Activated CD8-positive, alpha-beta memory T cell treated with anti-CD3 and anti-CD28 coated beads, Interleukin-2, amount 50 U/mL, for 4 hours (primary cell): ENCODE results near the gene TMEM127.
A peak's percentile ranks its signal among the peaks of the same experiment; 100 is the strongest.
"Not testable (repeated sequence)": the region's sequence is repeated elsewhere in the genome, so short reads cannot be mapped to it uniquely, and the experiment has no call there.

ENCODE experiments used
- DNase-seq: peaks from one replicate; pipeline ENCODE4 v3.0.0-alpha.2; 2020

Gene TMEM127

DNA sequence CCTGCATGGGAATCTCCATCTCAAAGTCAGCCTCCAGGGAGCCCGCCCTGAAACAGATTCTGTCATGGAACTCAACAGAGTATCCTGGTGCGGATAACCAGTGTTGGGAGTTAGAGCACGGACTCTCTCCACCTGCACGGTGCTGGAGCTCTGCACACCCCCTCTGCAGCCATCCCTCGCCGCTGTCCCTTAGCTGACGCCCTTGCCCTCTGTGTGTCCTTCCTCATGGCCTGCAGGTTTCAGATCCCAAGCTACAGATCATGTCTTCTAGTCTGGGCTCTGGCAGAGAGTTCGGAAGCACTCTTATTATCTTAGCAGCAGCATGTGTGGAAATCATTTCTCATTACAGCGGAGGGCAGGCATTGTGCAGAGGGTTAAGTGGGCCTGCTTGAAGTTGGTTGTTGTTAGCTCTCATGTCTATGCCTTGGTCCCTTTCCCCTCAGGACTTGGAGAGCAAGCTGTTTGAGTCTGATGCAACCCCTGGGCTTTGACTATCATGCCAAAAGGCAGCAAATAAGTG, 26.0 kb downstream of the TMEM127 start:
- DNase-seq, result no peak

DNA sequence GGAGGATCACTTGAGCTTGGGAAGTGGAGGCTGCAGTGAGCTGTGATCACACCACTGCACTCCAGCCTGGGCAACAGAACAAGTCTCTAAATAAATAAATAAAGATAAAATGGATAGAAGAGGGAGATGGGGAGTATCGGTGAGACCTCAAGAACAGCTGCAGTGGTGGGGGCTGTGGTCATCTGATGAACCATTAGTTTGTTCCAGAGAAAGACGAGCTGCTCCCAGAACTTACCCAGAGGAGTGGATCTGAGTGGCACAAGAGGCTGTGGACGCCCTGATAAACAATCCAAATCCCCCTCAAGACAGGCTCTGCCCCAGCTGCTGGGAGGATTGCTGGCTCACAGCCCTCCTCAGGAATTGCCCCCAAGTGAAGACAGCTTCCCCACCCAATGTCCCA, 26.7 kb downstream of the TMEM127 start:
- no peak for DNase-seq

DNA sequence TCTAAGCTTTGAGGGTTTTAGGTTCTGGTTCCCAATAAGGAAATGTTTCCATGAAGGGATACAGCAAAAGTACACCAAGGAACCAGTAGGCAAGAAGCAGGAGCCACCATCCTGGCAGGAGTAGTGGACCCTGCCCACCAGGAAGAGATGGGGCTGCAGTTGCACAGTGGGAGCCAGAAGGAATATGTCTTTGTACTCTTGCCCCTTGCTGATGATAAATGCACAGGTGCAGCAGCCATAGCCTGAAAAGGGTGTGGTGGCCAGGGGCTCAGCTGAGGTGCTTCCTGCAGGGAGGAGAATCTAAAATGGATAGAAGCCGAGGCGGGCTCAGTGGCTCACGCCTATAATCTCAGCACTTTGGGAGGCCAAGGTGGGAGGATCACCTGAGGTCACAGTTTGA, 27.5 kb downstream of the TMEM127 start:
- DNase-seq, result no peak

DNA sequence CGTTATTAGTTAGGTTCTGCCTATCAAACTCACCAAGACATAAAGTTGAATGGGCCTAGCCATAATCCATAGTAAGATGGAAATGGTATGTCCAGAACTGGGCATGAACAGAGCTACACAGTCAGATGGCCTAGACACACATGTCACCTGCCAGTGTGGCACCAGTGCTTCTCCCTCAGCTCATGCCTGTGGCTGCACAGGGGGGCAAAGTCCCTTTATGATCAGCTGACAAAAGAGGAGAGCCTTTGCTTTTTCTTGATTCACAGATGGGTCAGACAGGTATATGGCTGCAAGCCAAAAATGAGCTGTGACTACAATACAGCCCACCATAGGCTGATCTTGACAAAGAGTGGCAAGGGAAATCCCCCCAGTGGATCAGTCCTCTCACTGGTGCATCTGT, 28.9 kb downstream of the TMEM127 start:
- no peak for DNase-seq

DNA sequence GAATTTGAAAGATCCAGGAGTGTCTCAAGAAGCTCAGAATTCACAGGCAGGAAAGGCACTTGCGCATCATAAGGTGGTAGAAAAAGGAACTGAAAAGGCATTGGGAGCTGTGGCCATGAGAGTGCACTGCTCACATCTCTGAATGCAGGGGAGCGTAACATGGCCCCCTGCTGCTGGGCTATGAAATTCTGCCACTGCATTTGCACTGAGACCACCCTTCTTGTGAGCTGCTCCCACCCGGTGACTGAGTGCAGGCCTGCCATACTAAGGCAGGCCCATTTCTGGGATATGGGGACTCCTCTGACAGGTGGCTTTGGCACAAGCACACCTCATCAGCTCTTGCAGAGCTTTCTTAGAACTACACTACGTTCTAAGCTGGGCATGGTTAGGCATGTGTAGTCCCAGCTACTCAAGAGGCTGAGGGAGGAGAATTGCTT, 31.9 kb downstream of the TMEM127 start:
- DNase-seq, result no peak

DNA sequence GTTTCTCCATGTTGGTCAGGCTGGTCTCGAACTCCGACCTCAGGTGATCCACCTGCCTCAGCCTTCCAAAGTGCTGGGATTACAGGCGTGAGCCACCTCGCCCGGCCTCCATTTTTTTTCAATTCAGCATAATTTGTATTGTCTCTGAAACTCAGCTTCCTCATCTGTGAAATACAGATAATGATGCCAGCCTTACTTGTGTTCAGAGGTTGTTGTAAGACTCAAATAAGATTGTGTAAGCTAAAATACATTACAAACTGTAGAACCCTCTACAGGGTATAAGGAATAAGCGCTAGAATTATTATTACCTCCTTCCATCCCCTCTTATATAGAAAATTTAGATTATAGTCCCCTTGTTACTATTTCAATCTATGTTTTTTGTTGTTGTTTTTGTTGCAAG, 32.4 kb downstream of the TMEM127 start:
- no peak for DNase-seq

DNA sequence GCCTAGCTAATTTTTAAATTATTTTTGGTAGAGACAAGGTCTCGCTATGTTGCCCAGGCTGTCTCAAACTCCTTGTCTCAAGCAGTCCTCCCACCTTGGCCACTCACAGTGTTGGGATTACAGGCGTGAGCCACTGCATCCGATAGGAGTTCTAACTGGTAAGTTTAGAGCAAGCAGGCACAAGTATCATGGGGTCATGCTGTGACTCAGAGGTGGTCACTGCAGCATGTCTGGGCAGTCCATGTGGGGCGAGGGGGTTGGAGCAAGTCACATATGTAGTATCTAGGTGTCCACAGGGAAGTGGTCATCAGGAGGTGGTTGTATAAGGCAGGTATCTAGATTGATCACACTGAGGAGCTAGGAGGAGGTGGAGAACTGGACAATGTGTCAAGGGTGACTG, 34.5 kb downstream of the TMEM127 start:
- no peak for DNase-seq

DNA sequence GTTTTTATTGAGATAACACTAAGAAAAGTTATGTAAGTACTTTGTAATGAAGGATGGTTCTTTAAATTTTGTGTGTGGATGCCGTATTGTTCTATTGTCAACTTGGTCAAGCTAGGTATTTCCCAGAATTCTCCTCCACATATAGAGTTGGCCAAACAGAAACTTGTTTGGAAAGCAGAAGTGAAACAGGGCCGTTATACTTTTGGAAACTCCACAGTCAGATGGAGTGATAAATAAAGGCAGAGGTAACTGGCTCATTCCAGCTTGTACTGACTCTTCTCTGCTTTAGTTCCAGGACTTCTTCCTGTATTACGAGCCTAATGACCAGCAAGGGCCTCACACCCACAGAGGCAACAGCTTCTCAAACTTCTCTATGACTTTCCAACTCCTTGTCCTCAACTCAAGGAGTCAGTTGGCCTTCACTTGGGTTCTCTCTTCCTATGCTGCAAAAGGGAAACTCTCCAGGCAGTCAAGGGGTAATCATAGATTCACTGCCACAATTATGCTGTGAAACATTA, 40.7 kb downstream of the TMEM127 start:
- no peak for DNase-seq

DNA sequence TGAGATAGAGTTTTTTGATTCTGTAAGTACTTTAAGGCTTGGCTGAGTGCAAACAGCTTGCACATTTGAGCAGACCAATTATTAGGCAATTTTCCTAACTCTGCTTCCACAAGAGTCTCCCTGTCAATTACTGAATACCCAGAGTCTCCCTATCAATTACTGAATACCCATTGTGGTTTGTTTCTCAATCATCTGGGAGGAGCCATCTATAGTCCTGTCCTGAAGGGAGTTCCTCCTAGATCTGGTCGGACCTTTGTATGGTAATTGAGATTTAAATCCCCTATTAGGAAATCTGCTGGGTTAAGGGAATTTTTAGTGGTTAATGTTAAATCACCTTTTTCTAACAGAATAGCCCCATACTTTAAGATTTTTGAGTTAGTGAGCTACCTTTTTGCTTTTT, 44.7 kb downstream of the TMEM127 start:
- not testable (repeated sequence) for DNase-seq

DNA sequence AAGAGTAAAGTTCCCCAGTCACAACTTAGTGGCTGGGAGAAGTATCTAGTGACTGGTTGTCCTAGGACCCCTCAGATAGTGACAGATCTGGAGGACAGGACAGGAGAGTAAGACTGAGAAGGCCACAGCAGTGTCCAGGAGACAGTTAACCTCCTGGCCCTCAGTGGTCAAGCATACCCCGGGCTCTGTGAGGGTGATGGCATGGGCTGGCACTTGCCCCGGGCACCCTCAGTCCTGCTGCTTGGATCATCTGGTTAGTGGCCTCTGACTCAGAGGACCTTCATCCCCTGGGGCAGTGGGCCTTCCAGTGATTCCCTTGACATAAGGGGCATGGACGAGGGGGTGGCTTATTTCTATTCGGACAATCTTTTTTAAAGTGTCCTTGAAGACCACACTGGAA, 45.8 kb downstream of the TMEM127 start:
- not testable (repeated sequence) for DNase-seq

DNA sequence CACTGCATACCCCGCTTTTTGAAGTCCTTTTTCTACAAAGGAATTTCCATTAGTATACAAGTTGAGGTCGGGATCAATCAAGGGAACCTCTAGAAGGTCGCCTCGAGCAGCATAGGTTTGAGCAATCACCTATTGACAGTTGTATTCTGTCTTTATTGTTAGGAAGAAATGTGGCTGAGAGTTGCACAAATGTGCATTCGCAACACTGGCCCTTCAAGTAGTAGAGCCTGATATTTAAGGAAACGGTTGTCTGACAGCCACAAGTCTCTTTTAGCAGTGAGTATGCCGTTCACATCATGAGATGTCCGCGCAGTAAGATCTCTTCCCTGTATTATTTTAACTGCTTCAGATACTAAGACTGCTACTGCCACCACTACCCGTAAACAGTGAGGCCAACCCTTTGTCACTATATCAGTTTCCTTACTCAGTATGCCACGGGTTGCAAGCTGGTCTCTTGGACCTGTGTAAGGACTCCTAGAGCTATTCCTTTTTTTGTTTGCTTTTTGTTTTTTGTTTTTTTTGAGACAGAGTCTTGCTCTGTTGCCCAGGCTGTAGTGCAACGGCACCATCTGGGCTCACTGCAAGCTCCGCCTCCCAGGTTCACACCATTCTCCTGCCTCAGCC, 47.2 kb downstream of the TMEM127 start:
- no peak for DNase-seq

DNA sequence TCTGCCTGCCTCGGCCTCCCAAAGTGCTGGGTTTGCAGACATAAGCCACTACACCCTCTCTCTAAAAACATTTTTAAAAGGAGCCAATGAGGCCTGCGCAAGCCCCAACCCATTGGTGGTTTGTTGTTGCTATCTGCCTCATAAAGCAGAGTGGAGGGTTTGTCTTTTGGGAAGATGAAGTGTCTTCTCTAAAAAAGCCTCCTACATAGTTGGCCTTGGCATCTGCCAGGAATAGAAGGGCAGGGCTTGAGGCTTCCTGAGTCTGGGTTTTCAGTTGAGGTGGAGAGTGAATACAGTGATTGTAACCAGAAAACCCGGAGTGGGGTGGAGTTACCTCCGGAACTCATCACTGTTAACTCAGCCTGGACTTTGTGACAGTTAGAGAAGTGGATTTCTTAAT, 51.2 kb downstream of the TMEM127 start:
- no peak for DNase-seq

DNA sequence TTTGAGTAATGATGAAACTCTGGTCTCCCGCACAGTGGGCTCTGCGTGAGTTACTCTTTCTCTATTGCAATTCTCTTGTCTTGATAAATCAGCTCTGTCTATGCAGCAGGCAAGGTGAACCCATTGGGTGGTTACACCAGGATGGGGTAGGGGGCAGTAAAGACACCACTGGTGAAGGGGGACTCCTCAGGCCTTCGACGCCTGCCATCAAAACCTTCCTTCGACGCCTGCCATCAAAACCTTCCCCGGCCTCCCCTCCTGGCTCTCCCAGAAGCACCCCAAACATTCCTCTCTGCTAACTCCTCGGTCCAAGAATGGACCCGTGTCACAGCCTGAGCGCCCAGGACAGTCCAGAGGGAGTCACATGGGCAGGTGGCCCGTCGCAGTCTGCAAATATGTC, 52.4 kb downstream of the TMEM127 start:
- DNase-seq, result no peak

DNA sequence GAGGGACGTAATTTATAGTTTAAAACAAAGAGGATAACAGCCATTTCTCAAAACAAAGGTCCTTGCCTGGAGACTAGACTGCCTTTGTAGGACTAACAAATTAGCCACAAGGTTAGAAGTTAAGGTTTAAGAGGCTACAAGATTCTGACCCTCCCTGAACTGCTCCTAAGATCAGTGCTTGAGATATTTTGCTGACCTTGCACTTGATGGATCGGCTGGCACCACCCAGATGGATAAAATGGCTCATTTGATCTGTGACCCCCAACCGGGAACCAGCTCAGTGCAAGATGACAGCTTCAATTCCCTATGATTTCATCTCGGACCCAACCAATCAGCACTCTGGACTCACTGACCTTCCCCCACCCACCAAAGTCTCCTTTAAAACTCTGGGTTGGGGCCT, 53.5 kb downstream of the TMEM127 start:
- DNase-seq, result no peak

DNA sequence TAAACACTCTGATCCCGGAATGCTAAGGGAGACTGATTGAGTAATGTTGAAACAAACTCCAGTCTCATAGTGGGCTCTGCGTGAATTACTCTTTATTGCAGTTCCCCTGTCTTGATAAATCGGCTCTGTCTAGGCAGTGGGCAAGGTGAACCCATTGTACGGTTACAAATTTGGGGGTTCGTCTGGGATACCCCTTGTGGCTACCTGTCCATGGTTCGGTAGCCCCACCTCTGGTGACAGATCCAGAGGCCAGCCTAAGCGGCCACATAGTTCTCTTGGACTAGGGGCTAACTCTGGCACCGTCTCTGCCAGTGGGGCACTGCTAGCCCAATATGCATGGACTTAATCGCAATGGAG, 56.1 kb downstream of the TMEM127 start:
- no peak for DNase-seq

DNA sequence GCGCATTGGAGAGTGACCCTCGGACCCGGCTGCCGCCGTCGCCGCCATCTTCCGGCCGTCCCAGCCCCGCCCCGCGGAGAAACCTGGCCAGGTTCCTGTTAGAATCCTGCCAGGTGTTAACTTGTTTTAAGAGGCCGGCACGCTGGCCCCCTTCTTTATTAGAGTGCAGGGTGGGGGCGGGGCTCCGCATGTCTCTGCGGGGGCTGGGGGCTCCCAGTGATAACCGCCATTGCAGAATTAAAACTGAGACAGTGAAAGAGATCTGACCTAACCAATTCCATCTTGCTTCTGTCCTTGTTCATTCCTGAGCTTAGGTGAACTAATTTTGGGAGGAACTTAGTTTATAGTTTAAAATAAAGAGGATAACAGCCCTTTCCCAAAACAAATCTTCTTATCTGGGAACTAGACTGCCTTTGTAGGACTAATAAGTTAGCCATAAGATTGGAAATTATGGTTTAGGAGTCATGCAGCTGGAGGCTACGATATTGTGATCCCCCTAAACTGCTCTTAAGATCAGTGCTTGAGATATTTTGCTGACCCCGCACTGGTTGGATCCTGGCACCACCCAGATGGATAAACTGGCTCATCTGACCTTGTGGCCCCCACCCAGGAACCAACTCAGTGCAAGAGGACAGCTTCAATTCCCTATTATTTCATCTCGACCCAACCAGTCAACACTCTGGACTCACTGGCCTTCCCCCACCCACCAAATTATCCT, 56.6 kb downstream of the TMEM127 start:
- no peak for DNase-seq

DNA sequence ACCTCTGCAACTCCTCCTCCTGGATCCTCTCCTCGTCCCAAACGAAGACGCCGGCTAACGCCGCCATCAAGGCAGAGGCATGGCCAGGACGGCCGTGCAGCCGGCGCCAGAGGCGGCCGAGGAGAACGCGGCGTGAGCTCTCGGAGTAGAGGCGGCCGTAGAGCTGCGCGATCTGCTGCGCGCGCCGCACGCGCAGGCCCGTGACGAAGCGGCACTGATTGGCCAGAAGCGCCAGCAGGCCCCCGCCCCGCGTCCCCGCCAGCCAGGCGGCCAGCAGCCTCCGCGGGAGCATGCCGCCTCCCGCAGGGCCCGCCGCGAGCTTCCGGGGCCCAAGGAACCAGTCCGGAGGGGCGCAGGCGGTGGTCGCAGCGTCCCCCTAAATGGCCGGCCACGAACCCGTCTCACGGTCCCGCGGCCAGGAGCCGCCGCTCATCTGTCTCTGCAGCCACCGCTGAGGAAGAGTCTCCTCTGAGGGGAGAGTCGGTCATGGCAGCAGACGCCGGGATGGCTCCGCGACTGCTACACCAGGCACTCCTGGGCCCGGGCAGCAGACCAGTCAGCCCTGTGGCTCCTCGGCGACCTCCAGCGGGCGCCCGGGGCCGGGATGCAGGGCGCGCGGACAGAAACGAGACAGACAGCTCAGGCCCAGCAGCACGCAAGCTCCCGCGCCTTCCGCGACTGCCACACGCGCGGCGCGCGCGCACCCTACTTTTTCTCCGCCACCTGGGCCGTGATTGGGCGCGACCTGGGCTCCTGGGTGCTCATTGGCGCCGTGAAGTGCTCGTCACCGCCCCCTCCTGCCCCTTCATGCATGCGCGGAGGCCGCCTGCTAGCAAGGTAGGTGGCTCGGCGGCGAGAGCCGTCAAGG, 57.4 kb downstream of the TMEM127 start, which contains the start of gene STARD7:
STARD7 (minus strand) TSS at position 685 of the 868 bp plus-strand sequence; CDS start at position 292, 393 bp downstream.
- DNase-seq, result peak; percentile 98

DNA sequence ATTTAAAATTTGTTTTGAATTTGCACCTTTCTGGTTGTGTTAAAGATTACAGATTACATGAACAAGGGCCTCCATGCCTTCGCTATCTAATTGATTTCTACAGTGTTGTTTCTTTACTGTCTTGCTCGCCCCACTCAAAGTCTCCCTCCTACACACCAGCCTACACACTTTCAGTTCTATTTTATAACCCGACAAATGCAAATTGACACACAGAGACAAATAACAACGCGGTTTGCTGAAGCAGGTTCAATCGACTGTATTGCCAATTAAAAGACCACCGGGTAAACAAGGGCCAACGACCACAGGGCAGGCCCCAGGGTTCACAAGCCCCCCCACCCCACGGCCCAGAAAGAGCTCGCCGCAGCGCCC, 58.0 kb downstream of the TMEM127 start:
- DNase-seq, result no peak

DNA sequence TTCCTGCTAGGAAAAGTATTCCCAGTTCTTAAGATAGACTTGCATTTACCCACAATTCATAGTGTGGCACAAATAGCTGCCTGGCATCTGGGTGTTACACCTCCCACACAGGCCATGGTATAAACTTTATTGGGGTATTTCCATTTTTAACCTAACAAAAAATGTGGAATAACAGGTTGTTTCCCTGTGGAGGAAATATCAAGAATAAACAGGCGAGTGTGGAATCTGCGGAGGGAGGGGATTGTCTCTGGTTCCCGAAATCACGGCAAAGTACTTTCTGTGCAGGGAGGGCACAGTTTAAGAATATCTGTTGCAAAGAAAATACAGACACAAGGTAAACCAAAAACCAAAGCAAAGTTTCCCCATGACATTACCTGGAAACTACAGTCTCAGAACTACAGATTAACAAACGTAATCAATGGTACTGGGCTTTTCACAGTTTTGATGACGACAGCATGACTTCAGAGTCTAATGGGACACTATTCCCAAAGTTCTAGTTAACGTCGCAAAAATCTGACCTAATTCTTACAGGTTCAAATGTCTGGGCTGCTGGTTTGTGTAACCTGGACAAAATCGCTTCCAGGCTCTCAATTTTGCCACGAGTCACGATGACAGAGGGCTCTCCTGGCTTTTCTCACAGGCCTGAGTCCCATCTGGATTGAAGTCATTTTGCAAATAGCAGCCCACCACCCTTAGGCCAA, 58.6 kb downstream of the TMEM127 start:
- no peak for DNase-seq

DNA sequence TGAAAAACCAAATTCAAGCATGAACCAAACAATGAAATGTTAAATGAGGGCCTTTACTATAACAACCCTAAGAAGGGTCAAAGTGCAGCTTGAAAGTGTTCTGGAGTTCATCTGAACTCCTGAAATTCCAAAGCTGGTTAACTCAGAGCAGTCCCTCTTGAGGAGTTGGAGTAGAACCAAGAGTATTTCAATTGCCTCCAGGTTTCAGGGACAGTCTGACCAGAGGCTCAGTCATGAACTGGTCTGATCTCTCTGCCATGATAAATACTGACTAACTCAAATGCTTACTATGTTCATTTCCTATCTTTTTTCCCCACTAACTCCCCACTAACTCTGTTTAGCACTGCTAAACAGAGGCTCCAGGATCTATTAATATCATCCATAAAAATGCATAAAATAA, 59.9 kb downstream of the TMEM127 start:
- no peak for DNase-seq

DNA sequence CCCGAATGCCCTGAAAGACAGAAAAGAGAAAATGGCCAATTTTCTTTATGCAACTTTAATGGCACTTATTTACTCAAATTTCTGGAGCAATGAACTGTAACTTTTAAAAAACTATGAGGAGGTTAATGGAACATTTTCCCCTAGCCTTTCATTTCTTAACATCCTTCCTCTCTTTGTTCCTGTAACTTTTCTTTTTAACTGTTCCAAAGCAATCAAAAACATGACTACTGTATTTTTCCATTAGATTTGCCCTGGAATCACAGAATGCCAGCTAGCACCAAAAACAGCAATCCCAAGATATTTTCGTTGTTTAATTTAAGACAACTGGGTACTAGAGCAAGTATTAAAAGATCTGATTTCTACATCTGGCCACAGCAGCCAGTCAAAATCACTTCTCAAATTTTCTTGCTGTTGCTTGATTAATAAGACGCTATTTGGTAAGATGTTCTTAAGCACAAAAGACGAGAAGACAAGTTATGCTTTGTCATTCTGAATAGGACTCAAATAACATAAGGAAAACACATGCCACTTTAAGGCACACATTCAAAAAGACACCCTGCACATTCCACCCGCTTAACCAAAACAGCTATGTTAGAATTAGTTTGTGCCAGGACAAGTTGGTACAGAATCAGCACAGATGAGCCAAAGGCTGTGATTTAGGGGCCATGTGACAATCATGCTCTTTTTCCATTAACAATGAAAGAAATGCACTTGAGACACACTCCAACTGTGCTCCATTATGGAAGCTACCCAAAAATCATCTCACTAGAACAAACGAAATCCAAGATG, 60.8 kb downstream of the TMEM127 start:
- DNase-seq, result no peak
